Activated T-cell treated with anti-CD3 and anti-CD28 coated beads, Interleukin-2, amount 50 U/mL, for 72 hours (primary cell): ENCODE data around the gene PLAC8L1. TPM values are rescaled to one million over a fixed set of nuclear protein-coding genes. Genes with fewer than 3 reads are reported as not detected.
A peak's percentile ranks its signal among the peaks of the same experiment; 100 is the strongest.
"Not testable (repeated sequence)": the region's sequence is repeated elsewhere in the genome, so short reads cannot be mapped to it uniquely, and the experiment has no call there.

ENCODE experiments used
- ATAC-seq, 2 donors: fragments of 150-1000 bp; cut with Tn5 transposase; replicated peaks in 1 of 2; 2 replicates each; pipeline ENCODE4 v1.10.0; 2021; ENCODE audit warnings: moderate library complexity in 2 of 2, mild to moderate bottlenecking in 1 of 2
- DNase-seq, 2 donors: peaks; one replicate each; pipeline ENCODE4 v3.0.0; 2021 to 2022; ENCODE audit warnings: mixed read lengths in 1 of 2
- H3K27ac Mint-ChIP-seq: one replicate; pipeline ENCODE4 v1.8.0; 2022; ENCODE audit warnings: mild to moderate bottlenecking, moderate library complexity, mixed read lengths
- H3K27me3 Mint-ChIP-seq: one replicate; pipeline ENCODE4 v1.8.0; 2022; ENCODE audit warnings: low read depth, mixed read lengths
- H3K36me3 Mint-ChIP-seq, 2 donors: one replicate each; pipeline ENCODE4 v1.8.0; 2022; ENCODE audit warnings: mixed read lengths in 2 of 2, mild to moderate bottlenecking in 1 of 2; ENCODE audit not compliant: insufficient read depth in 2 of 2
- H3K4me1 Mint-ChIP-seq: one replicate; pipeline ENCODE4 v1.8.0; 2022; ENCODE audit warnings: low read depth, mixed read lengths
- H3K4me3 Mint-ChIP-seq, 2 donors: one replicate each; pipeline ENCODE4 v1.8.0; 2022; ENCODE audit warnings: mild to moderate bottlenecking in 2 of 2, mixed read lengths in 2 of 2, moderate library complexity in 2 of 2
- H3K9me3 Mint-ChIP-seq, 2 donors: one replicate each; pipeline ENCODE4 v1.8.0; 2022; ENCODE audit warnings: mixed read lengths in 2 of 2
- total RNA-seq, 2 donors: library from RNA; stranded (reverse); gene quantifications; one replicate each; pipeline ENCODE4 v1.2.3, GENCODE V29; 2022

PLAC8L1 gene
- 1 to 10 TPM in 1 of 2 donors, under 1 TPM in 1; 0.42 to 1.4 TPM for total RNA-seq

GRCh38 chr5:146105477-146105876, at the start of gene PLAC8L1:
Gene PLAC8L1 (minus strand): TSS chr5:146105577. CDS start chr5:146104311, 1,266 bp downstream.
- DNase-seq, result no peak
- no peak for ATAC-seq
- peaks cover 0 to 2% of the 10 kb centered on the region in 2 donors for H3K36me3 Mint-ChIP-seq
- no peaks in the 10 kb centered on the region for H3K27me3 Mint-ChIP-seq
- H3K4me1 Mint-ChIP-seq, result no peaks in the 10 kb centered on the region
- no peak within 1 kb of the TSS for H3K4me3 Mint-ChIP-seq
- no peak within 1 kb of the TSS for H3K27ac Mint-ChIP-seq
- H3K9me3 Mint-ChIP-seq, result no peaks in the 10 kb centered on the region

- H3K27me3 Mint-ChIP-seq, result no peaks in the 10 kb centered on the region
- no peak overlapping the region for H3K27ac Mint-ChIP-seq
- no peak for DNase-seq
- peaks cover 10 to 53% of the 10 kb centered on the region in 2 donors for H3K36me3 Mint-ChIP-seq
- ATAC-seq, result no peak
- no peaks in the 10 kb centered on the region for H3K4me1 Mint-ChIP-seq
- no peak overlapping the region for H3K4me3 Mint-ChIP-seq
- no peaks in the 10 kb centered on the region for H3K9me3 Mint-ChIP-seq
Measured at GRCh38 chr5:146151970-146152369, 46.6 kb upstream of the PLAC8L1 start.

GRCh38 chr5:146137967-146138403, 32.6 kb upstream of the PLAC8L1 start:
- peak overlapping the region; percentile 28 for H3K27ac Mint-ChIP-seq
- H3K9me3 Mint-ChIP-seq, result no peaks in the 10 kb centered on the region
- DNase-seq (no peak), ATAC-seq (no peak)
- peaks cover 7% of the 10 kb centered on the region for H3K4me1 Mint-ChIP-seq
- no peaks in the 10 kb centered on the region for H3K27me3 Mint-ChIP-seq
- peaks cover 3 to 48% of the 10 kb centered on the region in 2 donors for H3K36me3 Mint-ChIP-seq
- H3K4me3 Mint-ChIP-seq, result no peak overlapping the region

GRCh38 chr5:146130440-146131045, 25.2 kb upstream of the PLAC8L1 start:
- no peaks in the 10 kb centered on the region for H3K27me3 Mint-ChIP-seq
- H3K27ac Mint-ChIP-seq, result no peak overlapping the region
- H3K36me3 Mint-ChIP-seq, result peaks cover 4 to 26% of the 10 kb centered on the region in 2 donors
- H3K4me3 Mint-ChIP-seq, result no peak overlapping the region
- ATAC-seq (no peak), DNase-seq (no peak)
- no peaks in the 10 kb centered on the region for H3K4me1 Mint-ChIP-seq
- no peaks in the 10 kb centered on the region for H3K9me3 Mint-ChIP-seq

- Mint-ChIP-seq H3K4me3 (no peak overlapping the region), H3K9me3 (no peaks in the 10 kb centered on the region), H3K4me1 (no peaks in the 10 kb centered on the region), H3K27ac (no peak overlapping the region), H3K36me3 (peaks cover 13 to 50% of the 10 kb centered on the region in 2 donors), H3K27me3 (no peaks in the 10 kb centered on the region)
- ATAC-seq (no peak), DNase-seq (no peak)
Measured at GRCh38 chr5:146126068-146126467, 20.7 kb upstream of the PLAC8L1 start.

GRCh38 chr5:146124580-146124979, 19.2 kb upstream of the PLAC8L1 start:
- no peak overlapping the region for H3K27ac Mint-ChIP-seq
- DNase-seq (no peak), ATAC-seq (no peak)
- peaks cover 15 to 53% of the 10 kb centered on the region in 2 donors for H3K36me3 Mint-ChIP-seq
- H3K27me3 Mint-ChIP-seq, result no peaks in the 10 kb centered on the region
- no peaks in the 10 kb centered on the region for H3K9me3 Mint-ChIP-seq
- H3K4me1 Mint-ChIP-seq, result no peaks in the 10 kb centered on the region
- H3K4me3 Mint-ChIP-seq, result no peak overlapping the region

GRCh38 chr5:146121451-146121850, 16.1 kb upstream of the PLAC8L1 start:
- not testable (repeated sequence) for H3K4me1 Mint-ChIP-seq, H3K27me3 Mint-ChIP-seq, H3K27ac Mint-ChIP-seq, H3K4me3 Mint-ChIP-seq, DNase-seq, ATAC-seq, H3K9me3 Mint-ChIP-seq
- H3K36me3 Mint-ChIP-seq, result peaks cover 19 to 68% of the 10 kb centered on the region in 2 donors

GRCh38 chr5:146118322-146118721, 12.9 kb upstream of the PLAC8L1 start:
- no peaks in the 10 kb centered on the region for H3K9me3 Mint-ChIP-seq
- no peaks in the 10 kb centered on the region for H3K4me1 Mint-ChIP-seq
- no peak for ATAC-seq
- no peaks in the 10 kb centered on the region for H3K27me3 Mint-ChIP-seq
- DNase-seq, result no peak
- H3K4me3 Mint-ChIP-seq, result no peak overlapping the region
- peak overlapping the region; percentile 59 for H3K27ac Mint-ChIP-seq
- H3K36me3 Mint-ChIP-seq, result peaks cover 21 to 51% of the 10 kb centered on the region in 2 donors

GRCh38 chr5:146117216-146117615, 11.8 kb upstream of the PLAC8L1 start:
- Mint-ChIP-seq H3K27ac (peak overlapping the region; percentile 51), H3K36me3 (peaks cover 16 to 43% of the 10 kb centered on the region in 2 donors)
- ATAC-seq, H3K27me3 Mint-ChIP-seq, H3K4me3 Mint-ChIP-seq, DNase-seq, H3K9me3 Mint-ChIP-seq, H3K4me1 Mint-ChIP-seq: not testable (repeated sequence)

- peaks cover 12 to 34% of the 10 kb centered on the region in 2 donors for H3K36me3 Mint-ChIP-seq
Measured at GRCh38 chr5:146116361-146116760, 11.0 kb upstream of the PLAC8L1 start.

GRCh38 chr5:146112476-146112875, 7.1 kb upstream of the PLAC8L1 start:
- Mint-ChIP-seq H3K27ac (no peak overlapping the region), H3K4me1 (no peaks in the 10 kb centered on the region), H3K4me3 (no peak overlapping the region), H3K36me3 (peaks cover 2 to 7% of the 10 kb centered on the region in 2 donors), H3K27me3 (no peaks in the 10 kb centered on the region), H3K9me3 (no peaks in the 10 kb centered on the region)
- ATAC-seq (no peak), DNase-seq (no peak)

More at GRCh38 chr5:146116361-146116760, 11.0 kb upstream of the PLAC8L1 start:
- no peak for ATAC-seq
- no peaks in the 10 kb centered on the region for H3K27me3 Mint-ChIP-seq
- no peak for DNase-seq
- no peak overlapping the region for H3K4me3 Mint-ChIP-seq
- no peaks in the 10 kb centered on the region for H3K9me3 Mint-ChIP-seq
- H3K4me1 Mint-ChIP-seq, result no peaks in the 10 kb centered on the region
- no peak overlapping the region for H3K27ac Mint-ChIP-seq

- ATAC-seq, result no peak
- Mint-ChIP-seq H3K27me3 (no peaks in the 10 kb centered on the region), H3K4me3 (no peak overlapping the region), H3K27ac (no peak overlapping the region), H3K36me3 (peaks cover 2 to 3% of the 10 kb centered on the region in 2 donors), H3K9me3 (no peaks in the 10 kb centered on the region), H3K4me1 (no peaks in the 10 kb centered on the region)
- DNase-seq, result no peak
Measured at GRCh38 chr5:146111409-146111808, 6.0 kb upstream of the PLAC8L1 start.

- Mint-ChIP-seq H3K27me3 (no peaks in the 10 kb centered on the region), H3K27ac (no peak overlapping the region), H3K9me3 (no peaks in the 10 kb centered on the region), H3K36me3 (peaks cover 2 to 3% of the 10 kb centered on the region in 2 donors), H3K4me1 (no peaks in the 10 kb centered on the region), H3K4me3 (no peak overlapping the region)
- DNase-seq (no peak), ATAC-seq (no peak)
Measured at GRCh38 chr5:146109379-146109778, 4.0 kb upstream of the PLAC8L1 start.

- not testable (repeated sequence) for H3K36me3 Mint-ChIP-seq, H3K27ac Mint-ChIP-seq, ATAC-seq
Measured at GRCh38 chr5:146108870-146109269, 3.5 kb upstream of the PLAC8L1 start.

More at GRCh38 chr5:146108870-146109269, 3.5 kb upstream of the PLAC8L1 start:
- not testable (repeated sequence) for H3K4me1 Mint-ChIP-seq, H3K4me3 Mint-ChIP-seq, H3K9me3 Mint-ChIP-seq, H3K27me3 Mint-ChIP-seq, DNase-seq
